GM12872 (cell line): ENCODE results near the gene EDN1.

Experiments
- TF ChIP-seq, protein P1 (sequence below): IDR thresholded peaks from 3 replicates; pipeline ENCODE4 v1.5.1; 2011; ENCODE audit warnings: low read depth, mild to moderate bottlenecking, low read length, moderate library complexity; ENCODE audit not compliant: insufficient read depth

Gene EDN1

DNA sequence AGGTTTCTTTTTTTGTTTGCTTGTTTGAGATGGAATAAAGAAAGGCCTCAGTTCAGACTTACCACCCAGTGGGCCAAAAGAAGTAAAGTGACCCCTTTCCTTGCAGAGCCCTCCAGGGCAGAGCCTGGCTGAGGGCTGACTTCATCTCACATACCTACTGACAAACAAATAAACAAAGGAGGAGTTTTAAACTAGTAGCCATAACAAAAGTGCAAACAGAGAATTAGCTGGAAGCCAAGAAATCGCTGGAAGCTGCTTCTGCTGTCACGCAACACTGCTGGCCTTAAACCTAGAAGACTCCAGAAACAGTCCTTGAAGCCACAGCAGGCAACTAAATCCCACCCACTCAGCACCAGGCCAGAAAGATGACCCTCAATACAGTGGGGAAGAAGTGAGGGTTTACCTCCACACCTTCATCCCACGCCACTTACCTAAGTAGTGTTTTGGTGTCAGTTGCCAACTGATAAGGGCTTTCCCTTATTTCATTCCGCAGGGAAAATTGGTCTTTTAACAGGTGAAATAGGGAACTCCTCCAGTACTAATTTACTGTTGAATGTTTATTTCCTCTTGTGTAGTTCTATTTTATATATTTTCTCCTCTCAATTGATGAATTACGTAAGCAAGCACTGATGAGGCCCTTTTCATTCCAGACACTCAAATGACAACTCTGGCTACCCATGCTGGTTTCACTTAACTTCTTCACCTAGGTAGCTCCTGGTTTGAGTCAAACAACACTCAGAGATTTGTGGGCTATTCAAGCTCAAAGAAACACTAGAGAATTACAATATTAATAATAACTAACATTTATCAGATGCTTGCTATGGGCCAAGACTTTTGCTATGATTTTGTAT lies 46.2 kb downstream of the EDN1 start:
- TF ChIP-seq, protein P1, sequence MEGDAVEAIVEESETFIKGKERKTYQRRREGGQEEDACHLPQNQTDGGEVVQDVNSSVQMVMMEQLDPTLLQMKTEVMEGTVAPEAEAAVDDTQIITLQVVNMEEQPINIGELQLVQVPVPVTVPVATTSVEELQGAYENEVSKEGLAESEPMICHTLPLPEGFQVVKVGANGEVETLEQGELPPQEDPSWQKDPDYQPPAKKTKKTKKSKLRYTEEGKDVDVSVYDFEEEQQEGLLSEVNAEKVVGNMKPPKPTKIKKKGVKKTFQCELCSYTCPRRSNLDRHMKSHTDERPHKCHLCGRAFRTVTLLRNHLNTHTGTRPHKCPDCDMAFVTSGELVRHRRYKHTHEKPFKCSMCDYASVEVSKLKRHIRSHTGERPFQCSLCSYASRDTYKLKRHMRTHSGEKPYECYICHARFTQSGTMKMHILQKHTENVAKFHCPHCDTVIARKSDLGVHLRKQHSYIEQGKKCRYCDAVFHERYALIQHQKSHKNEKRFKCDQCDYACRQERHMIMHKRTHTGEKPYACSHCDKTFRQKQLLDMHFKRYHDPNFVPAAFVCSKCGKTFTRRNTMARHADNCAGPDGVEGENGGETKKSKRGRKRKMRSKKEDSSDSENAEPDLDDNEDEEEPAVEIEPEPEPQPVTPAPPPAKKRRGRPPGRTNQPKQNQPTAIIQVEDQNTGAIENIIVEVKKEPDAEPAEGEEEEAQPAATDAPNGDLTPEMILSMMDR, result no peak

DNA sequence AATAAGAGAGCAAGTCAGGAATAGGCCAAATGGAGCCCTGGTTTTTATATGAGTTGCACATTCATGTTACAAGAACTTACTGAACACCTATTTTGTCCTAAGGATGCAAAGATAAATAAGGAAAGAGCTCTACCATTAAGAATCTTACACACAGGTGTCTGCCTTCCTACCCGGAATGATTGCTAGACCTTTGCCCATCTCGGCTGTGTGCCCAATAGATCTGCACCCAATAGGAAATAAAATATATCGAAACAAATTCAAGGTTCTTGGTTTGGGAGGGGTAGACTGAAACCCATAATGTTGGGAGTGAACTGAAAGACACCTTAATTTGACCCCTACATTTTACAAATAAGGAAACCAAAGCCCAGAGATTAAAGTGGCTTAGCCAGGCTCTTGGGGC lies 48.9 kb downstream of the EDN1 start:
- TF ChIP-seq, protein P1, result no peak

DNA sequence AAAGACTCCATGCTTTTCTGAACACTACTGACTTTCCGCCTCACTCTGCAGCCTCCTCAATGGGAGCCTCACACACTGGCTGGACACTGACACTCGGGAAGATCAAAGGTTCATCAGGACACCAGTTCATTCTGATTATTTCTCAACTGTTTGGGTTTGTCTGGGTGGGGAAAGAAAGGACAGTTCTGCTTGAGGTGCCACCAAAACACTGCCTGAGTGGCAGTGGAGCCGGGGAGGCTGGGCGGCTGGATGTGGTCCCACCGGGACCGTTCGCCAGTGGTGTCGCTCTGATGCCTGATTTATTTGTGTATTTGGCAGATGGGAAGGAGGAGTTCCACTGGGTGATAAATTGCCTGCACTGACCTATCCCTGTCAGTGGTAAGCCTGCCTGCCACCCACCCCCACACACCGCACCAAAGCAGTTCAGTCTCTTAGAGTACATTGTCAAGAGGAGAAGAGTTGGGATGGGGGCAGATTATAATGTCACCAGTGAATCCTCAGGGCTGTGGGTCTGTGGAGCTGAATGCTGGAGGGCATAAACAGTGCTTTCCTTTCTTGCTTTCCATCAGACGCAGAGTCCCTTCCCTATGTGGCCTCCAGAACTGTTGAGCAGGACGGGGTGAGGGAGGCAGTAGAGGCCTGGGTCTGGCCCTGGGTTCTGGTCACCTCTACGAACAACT lies 49.8 kb downstream of the EDN1 start:
- TF ChIP-seq, protein P1, result no peak

DNA sequence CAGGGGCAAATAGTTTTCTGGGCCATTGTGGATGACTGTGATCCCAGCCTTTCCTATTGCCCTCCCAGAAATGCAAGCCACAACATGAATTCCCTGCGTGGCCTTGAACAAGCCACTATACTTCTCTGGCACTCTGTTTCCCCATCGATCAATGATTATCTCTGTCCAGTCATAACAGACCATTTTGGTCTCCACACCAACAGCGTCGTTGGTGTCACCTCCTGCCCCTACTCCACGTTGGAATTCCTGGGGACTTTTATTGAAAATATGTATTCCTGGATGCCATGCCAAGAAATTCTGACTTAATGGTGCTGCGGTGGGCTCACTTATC lies 50.3 kb downstream of the EDN1 start:
- TF ChIP-seq, protein P1, result no peak

DNA sequence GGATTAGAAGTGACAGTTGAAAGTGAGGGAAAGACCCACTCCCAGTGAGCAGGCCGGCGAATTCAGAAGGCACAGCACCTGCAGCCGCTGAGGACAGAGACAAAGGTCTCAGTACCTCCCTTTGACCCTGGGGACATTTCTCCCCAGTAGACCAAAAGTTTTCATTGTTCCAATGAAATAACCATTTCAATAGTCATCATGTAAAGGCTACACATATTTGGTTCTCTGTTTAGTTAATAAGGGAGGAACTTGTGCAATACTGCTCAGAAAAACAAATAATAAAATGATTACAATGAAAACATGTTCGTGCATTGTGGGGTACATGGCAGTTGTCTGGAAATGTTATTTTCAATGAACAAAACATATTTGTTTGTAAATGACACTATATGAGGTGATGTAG lies 52.5 kb downstream of the EDN1 start:
- TF ChIP-seq, protein P1, result no peak

DNA sequence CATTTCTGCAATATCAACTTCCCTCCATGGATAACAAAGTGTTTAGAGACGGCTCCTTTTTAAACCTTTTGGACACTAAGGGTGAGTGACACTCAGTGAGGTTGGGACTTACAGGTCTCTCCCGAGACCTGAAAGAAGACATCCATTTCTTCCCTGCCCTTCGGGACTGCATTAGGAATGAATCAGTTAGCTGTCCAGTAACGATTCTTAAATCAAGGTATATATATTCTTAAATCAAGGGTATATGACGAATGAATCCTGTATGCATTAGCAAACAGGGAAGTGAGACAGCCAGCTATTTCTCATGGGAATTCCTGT lies 52.9 kb downstream of the EDN1 start:
- TF ChIP-seq, protein P1, result no peak

DNA sequence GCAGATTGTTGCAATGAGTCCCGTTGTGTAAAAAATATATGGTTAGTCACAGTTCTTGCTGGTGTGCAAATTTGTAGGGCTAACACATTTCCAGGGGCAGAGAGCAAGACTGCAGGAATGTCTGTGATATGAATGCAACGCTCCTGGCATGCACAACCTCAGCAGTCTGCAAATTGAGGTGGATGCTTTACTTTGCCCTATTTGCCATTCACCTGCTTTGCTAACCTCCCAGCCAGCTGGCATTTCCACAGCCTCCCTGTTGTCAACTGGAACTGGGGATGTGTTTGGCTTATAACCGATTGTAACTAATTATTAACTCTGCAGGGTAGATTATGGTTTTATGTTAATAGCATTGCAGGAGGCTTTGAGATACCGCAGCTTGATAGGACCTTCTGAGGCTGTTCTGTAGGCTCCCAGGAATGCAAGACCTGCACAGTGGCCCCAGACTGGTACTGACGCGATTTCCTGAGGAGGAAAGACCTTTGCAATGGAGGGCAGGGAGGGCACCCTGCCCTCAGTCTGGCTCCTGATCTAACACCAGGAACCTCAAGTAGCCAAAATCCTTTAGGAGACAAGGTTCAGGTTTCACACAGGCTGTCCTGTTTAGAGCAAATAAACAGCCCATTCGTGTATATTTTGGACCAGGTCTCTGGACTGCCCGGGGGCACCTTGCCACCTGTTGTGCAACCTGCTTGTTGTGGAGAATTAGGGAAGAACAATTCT lies 53.4 kb downstream of the EDN1 start:
- TF ChIP-seq, protein P1, result no peak
